Stimulated activated effector memory CD8-positive, alpha-beta T cell treated with anti-CD3 and anti-CD28 coated beads, Interleukin-12 subunit alpha, Interleukin-12 subunit beta, amount 100 ng/mL, for 72 hours (primary cell): ENCODE data around the gene ASB16.

Experiments used
- ATAC-seq: fragments of 150-1000 bp; cut with Tn5 transposase; 2 replicates; pipeline ENCODE4 v1.10.0; 2021
- DNase-seq, 2 donors: peaks; one replicate each; pipeline ENCODE4 v3.0.0; 2021 to 2022; ENCODE audit warnings: low spot score in 2 of 2
- H3K27ac Mint-ChIP-seq: one replicate; pipeline ENCODE4 v1.8.0; 2022; ENCODE audit warnings: mild to moderate bottlenecking, mixed read lengths
- H3K36me3 Mint-ChIP-seq: one replicate; pipeline ENCODE4 v1.8.0; 2022; ENCODE audit warnings: mild to moderate bottlenecking, mixed read lengths
- H3K4me1 Mint-ChIP-seq: one replicate; pipeline ENCODE4 v1.8.0; 2022; ENCODE audit warnings: mixed read lengths
- H3K4me3 Mint-ChIP-seq: one replicate; pipeline ENCODE4 v1.8.0; 2022; ENCODE audit warnings: mild to moderate bottlenecking, mixed read lengths
- H3K9me3 Mint-ChIP-seq: one replicate; pipeline ENCODE4 v1.8.0; 2022; ENCODE audit warnings: mixed read lengths

The ASB16 gene

DNA sequence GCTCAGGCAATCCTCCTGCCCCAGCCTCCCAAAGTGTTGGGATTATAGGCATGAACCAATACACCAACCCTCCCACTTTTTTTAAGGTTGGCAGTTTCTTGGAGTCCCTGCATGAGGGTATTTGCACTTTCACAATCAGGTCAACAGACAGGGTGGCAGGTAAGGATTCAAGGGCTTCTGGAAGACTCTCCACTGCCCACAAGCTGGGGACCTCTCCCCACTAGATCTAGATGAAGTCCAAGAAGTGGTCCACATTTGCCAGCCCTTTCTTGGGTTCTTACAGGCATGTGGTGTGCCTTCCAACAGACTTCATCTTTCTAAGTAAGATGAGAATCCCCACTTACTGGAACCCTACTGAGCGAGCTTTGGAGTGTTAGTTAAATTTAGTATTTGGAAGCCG lies 3.9 kb downstream of the ASB16 start:
- ATAC-seq (no peak), DNase-seq (no peak)
- H3K9me3 Mint-ChIP-seq = no peaks in the 10 kb centered on the region
- no peak overlapping the region for H3K27ac Mint-ChIP-seq
- H3K4me3 Mint-ChIP-seq = no peak overlapping the region
- H3K4me1 Mint-ChIP-seq = peaks cover 11% of the 10 kb centered on the region
- H3K36me3 Mint-ChIP-seq = peaks cover 33% of the 10 kb centered on the region

- Mint-ChIP-seq H3K27ac (no peak overlapping the region), H3K36me3 (peaks cover 35% of the 10 kb centered on the region), H3K9me3 (no peaks in the 10 kb centered on the region), H3K4me3 (no peak overlapping the region), H3K4me1 (peaks cover 11% of the 10 kb centered on the region)
- ATAC-seq = peak; percentile 44
- DNase-seq = no peak
These were observed 5.8 kb downstream of the ASB16 start for GRCh38 chr17:44176257-44176656.

- H3K4me1 Mint-ChIP-seq = peaks cover 13% of the 10 kb centered on the region
- H3K9me3 Mint-ChIP-seq = no peaks in the 10 kb centered on the region
- DNase-seq (no peak), ATAC-seq (peak; percentile 16)
- no peak overlapping the region for H3K4me3 Mint-ChIP-seq
- H3K27ac Mint-ChIP-seq = peak overlapping the region; percentile 50
- peaks cover 40% of the 10 kb centered on the region for H3K36me3 Mint-ChIP-seq
These were observed 6.4 kb downstream of the ASB16 start for GRCh38 chr17:44176671-44177501.

DNA sequence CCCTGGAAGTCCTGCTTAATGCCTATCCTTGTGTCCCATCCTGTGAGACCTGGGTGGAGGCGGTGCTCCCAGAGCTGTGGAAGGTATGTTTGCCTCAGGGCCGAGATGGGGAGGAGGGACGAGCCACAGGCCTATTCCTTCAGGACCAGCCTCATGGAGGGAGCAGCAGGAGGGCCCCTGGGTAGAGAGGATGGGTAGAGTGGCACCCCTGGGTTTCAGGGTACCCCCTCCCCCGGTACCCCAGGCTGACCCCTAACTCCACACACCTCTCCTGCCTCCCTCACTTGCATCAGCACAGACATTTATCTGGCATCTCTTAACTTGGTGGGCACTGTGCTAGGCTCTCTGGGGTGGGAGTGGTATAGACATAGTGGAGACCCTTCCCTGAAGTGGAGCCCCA lies 7.1 kb downstream of the ASB16 start:
- ATAC-seq = peak; percentile 13
- H3K27ac Mint-ChIP-seq = peak overlapping the region; percentile 50
- DNase-seq = no peak
- H3K9me3 Mint-ChIP-seq = no peaks in the 10 kb centered on the region
- H3K4me3 Mint-ChIP-seq = no peak overlapping the region
- peaks cover 48% of the 10 kb centered on the region for H3K36me3 Mint-ChIP-seq
- H3K4me1 Mint-ChIP-seq = peaks cover 12% of the 10 kb centered on the region

DNA sequence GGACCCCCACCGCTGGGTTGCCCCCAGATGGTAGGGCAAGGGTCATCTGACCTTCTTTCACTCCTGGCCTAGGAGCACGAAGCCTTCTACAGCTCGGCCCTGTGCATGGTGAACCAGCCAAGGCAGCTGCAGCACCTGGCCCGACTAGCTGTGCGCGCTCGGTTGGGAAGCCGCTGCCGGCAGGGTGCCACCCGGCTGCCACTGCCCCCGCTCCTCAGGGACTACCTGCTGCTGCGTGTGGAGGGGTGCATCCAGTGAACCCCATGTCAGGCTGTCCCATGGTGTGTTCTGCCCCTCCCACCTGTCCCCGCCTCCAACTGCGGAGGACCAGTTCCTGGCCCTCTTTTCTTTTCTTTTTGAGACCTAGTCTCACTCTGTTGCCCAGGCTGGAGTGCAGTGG lies 7.6 kb downstream of the ASB16 start:
- peak overlapping the region; percentile 50 for H3K27ac Mint-ChIP-seq
- H3K36me3 Mint-ChIP-seq = peaks cover 49% of the 10 kb centered on the region
- H3K4me3 Mint-ChIP-seq = no peak overlapping the region
- H3K4me1 Mint-ChIP-seq = peaks cover 12% of the 10 kb centered on the region
- no peaks in the 10 kb centered on the region for H3K9me3 Mint-ChIP-seq
- ATAC-seq (no peak), DNase-seq (no peak)

GRCh38 chr17:44183024-44183423 lies 12.5 kb downstream of the ASB16 start:
- Mint-ChIP-seq H3K4me3 (no peak overlapping the region), H3K27ac (no peak overlapping the region), H3K4me1 (peaks cover 40% of the 10 kb centered on the region), H3K9me3 (no peaks in the 10 kb centered on the region), H3K36me3 (peaks cover 55% of the 10 kb centered on the region)
- ATAC-seq (no peak), DNase-seq (no peak)

- Mint-ChIP-seq H3K4me1 (peaks cover 45% of the 10 kb centered on the region), H3K27ac (peak overlapping the region; percentile 98), H3K4me3 (peak overlapping the region; percentile 100), H3K36me3 (peaks cover 56% of the 10 kb centered on the region), H3K9me3 (no peaks in the 10 kb centered on the region)
- DNase-seq = no peak
- no peak for ATAC-seq
These were observed 13.8 kb downstream of the ASB16 start for GRCh38 chr17:44184212-44184810.

GRCh38 chr17:44186307-44187130 lies 16.0 kb downstream of the ASB16 start, which contains the start of gene TMUB2:
Gene TMUB2 (plus strand): TSS chr17:44186972. CDS start chr17:44187709, 737 bp downstream.
- DNase-seq = peak; percentile 99 to 100
- H3K36me3 Mint-ChIP-seq = peaks cover 73% of the 10 kb centered on the region
- no peaks in the 10 kb centered on the region for H3K9me3 Mint-ChIP-seq
- ATAC-seq = peak; percentile 94
- peaks cover 57% of the 10 kb centered on the region for H3K4me1 Mint-ChIP-seq
- H3K27ac Mint-ChIP-seq = peak within 1 kb of the TSS; percentile 98
- peak within 1 kb of the TSS; percentile 100 for H3K4me3 Mint-ChIP-seq

DNA sequence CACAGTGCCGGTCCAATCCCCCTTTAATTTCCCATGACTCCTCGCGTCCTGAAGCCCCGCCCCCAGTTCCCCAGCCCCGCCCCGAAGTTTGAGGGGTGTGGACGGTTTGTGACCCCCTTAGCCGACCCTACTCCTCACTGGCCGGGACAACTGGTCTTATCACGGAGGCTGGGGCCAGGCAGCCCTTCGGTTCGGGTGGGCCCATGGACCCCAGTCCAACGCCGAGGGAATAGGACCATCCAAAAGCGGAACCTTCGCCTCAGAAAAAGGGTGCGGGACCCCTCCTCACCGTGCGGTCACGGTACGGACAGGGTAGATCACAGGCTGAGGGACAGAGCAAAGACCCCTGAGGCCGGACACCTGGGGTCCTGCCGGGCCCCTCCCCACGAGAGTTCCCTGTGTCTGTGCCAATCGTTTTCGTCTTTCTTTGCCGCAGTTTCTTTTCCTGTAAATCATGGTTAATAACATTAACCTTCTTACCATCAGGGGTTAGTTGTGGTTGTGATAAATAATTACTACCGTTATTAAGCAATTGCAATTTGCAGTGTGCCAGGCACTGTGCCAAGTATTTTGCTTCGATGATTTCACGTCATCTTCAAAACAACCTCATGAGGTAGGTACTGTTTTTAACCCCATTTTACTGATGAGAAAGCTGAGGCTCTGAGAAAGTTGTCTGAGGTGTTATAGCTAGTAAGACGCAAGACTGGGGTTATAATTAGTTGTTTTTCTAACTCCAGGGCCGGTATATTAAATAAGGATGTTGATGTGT lies 16.8 kb downstream of the ASB16 start:
- H3K4me1 Mint-ChIP-seq = peaks cover 51% of the 10 kb centered on the region
- DNase-seq (no peak), ATAC-seq (peak; percentile 65)
- no peaks in the 10 kb centered on the region for H3K9me3 Mint-ChIP-seq
- H3K36me3 Mint-ChIP-seq = peaks cover 69% of the 10 kb centered on the region
- peak overlapping the region; percentile 98 for H3K27ac Mint-ChIP-seq
- peak overlapping the region; percentile 100 for H3K4me3 Mint-ChIP-seq

DNA sequence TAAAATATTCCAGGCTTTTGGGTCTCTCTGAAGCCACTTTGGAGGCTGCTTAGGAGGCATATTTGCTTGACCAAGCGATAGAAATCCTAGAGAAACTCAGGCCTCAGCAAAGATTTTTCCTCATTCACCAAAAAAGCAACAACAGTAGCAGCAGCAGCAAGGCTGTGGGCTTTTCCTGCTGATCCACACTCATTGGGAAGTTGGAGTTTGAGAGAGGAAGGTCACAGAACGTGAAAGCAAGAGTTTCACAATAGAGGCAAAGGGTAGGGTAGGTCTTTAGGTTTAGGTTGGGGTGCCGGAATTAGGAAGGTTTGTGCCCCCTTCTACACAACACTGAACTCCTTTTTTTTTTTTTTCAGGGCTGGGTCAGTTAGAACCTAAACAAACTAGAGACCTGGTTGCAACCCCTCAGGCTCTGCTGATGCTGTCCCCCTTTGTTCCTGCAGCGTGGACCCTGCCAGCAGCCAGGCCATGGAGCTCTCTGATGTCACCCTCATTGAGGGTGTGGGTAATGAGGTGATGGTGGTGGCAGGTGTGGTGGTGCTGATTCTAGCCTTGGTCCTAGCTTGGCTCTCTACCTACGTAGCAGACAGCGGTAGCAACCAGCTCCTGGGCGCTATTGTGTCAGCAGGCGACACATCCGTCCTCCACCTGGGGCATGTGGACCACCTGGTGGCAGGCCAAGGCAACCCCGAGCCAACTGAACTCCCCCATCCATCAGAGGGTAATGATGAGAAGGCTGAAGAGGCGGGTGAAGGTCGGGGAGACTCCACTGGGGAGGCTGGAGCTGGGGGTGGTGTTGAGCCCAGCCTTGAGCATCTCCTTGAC lies 18.3 kb downstream of the ASB16 start:
- Mint-ChIP-seq H3K9me3 (no peaks in the 10 kb centered on the region), H3K4me1 (peaks cover 51% of the 10 kb centered on the region), H3K27ac (peak overlapping the region; percentile 98), H3K4me3 (peak overlapping the region; percentile 100), H3K36me3 (peaks cover 73% of the 10 kb centered on the region)
- ATAC-seq (no peak), DNase-seq (no peak)

DNA sequence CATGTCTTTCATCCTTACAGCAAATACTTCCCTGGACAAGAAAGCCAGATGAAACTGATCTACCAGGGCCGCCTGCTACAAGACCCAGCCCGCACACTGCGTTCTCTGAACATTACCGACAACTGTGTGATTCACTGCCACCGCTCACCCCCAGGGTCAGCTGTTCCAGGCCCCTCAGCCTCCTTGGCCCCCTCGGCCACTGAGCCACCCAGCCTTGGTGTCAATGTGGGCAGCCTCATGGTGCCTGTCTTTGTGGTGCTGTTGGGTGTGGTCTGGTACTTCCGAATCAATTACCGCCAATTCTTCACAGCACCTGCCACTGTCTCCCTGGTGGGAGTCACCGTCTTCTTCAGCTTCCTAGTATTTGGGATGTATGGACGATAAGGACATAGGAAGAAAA lies 20.0 kb downstream of the ASB16 start:
- no peak for ATAC-seq
- H3K9me3 Mint-ChIP-seq = no peaks in the 10 kb centered on the region
- H3K36me3 Mint-ChIP-seq = peaks cover 80% of the 10 kb centered on the region
- H3K27ac Mint-ChIP-seq = peak overlapping the region; percentile 23
- no peak for DNase-seq
- peaks cover 36% of the 10 kb centered on the region for H3K4me1 Mint-ChIP-seq
- H3K4me3 Mint-ChIP-seq = no peak overlapping the region

- no peak for DNase-seq
- no peak overlapping the region for H3K4me3 Mint-ChIP-seq
- H3K27ac Mint-ChIP-seq = peak overlapping the region; percentile 17
- ATAC-seq = no peak
- peaks cover 32% of the 10 kb centered on the region for H3K4me1 Mint-ChIP-seq
- no peaks in the 10 kb centered on the region for H3K9me3 Mint-ChIP-seq
- peaks cover 87% of the 10 kb centered on the region for H3K36me3 Mint-ChIP-seq
These were observed 20.9 kb downstream of the ASB16 start for GRCh38 chr17:44191369-44191768.

DNA sequence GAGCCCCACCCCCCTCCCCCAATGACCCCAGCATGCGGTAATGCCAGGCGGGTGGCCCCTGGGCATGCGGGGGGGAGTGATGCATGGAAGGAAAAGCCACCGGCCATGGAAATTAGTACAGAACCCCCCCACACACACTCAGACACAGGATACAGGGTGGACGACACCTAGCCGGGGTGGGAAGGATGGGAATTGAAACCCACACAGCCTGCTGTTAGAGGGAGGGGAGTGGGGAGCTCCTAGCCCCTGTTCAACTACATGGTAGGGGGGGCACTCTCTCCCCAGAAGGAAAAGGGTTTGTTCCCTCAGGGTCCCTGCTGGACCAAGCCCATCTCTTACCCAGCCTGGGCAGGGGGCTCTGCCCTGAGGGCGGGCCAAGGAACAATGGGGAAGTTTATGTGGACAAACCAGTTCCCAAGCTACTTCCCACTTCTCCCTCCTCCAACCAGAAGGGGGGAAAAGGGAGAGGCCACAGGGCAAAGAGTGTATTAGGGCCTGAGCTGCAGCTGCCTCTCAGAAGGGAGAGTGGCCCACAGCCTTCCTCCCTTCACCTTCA lies 21.5 kb downstream of the ASB16 start:
- peaks cover 87% of the 10 kb centered on the region for H3K36me3 Mint-ChIP-seq
- ATAC-seq (no peak), DNase-seq (no peak)
- H3K4me3 Mint-ChIP-seq = no peak overlapping the region
- H3K27ac Mint-ChIP-seq = no peak overlapping the region
- H3K9me3 Mint-ChIP-seq = no peaks in the 10 kb centered on the region
- H3K4me1 Mint-ChIP-seq = peaks cover 30% of the 10 kb centered on the region

DNA sequence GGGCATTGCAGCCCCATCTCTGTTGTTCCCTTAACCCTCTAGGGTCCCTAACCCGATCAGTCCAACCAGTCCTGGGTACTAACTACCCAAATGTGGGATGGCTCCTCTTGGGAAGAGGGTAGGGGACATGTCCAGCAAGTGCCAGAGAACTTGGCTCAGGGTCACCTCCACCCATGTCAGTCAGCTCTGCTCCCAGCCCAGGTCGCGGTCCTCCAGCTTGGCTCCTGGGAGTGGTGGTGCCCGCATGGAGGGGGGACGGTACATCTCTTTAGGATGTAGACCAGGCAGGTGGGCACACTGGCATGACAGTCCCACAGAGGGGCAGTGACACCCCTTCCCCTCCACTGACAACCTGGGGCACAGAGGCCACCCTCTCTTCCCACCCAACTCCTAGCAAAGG lies 22.2 kb downstream of the ASB16 start:
- Mint-ChIP-seq H3K36me3 (peaks cover 90% of the 10 kb centered on the region), H3K9me3 (no peaks in the 10 kb centered on the region), H3K4me1 (peaks cover 32% of the 10 kb centered on the region), H3K27ac (peak overlapping the region; percentile 76), H3K4me3 (no peak overlapping the region)
- peak; percentile 6 for ATAC-seq
- DNase-seq = no peak
